ENCODE measurements around the gene MGAT2. TPM values are rescaled to one million over a fixed set of nuclear protein-coding genes. Genes with fewer than 3 reads are reported as not detected.

The MGAT2 gene
- total and polyA plus RNA-seq, 9 of the 15 experiments (the other 6 are each of a cell fraction or from before 2014, with no cell fraction given) = 0.03 to 33.3 (median 24.6) TPM; not detected in 1

DNA sequence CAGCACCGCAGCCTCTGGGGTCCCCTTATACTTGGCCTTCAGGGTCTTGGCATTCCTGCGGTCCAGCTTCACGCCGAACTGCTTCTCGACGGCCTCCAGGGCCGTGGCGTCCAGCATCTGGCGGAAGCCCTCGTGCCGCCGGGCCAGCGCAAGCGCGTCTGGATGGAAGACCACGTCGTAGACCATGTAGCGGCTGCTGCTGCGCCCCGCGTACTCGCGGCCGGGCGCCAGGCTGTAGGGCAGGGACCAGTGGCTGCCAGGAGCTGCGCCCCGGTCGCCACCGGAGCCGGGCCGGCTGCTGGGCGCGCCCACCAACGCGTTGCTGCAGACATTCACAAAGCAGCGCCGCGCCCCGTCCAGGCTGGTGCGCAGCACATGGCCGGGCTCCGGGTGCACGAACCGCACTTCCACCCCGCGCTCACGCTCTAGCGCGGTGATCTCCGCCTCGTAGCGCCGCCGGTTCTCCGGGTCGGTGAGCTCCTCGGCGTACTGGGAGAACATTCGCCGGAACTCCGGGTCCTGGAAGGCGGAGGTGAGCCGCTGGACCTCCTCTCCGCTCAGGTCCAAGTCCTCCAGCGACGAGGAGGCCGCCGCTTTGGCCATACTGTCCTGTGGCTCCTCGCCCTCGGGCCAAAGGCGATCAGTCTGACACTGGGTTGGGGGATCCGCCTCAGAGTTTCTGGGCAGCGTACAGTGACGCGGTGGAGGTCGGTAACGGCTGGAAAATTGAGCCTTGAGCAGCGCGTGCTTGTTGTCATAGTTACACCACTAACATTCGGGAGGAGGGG is 14.1 kb downstream of the MGAT2 start, which contains the start of gene DNAAF2 (continued):
- TF ChIP-seq FOSL1 (tag; conservative IDR thresholded peaks at IDR 0.05) (no peak), HOXB6 (CRISPR knock-in tag; IDR thresholded peaks at IDR 0.05; ENCODE audit: borderline replicate concordance) (no peak), MAFK (IDR thresholded peaks at IDR 0.05; ENCODE audit: low read length) (no peak), NR4A1 (CRISPR knock-in tag; IDR thresholded peaks at IDR 0.05) (0 out of 2 replicates have a peak, but pooled peaks have one; percentile 6), NR4A1 (tag; IDR thresholded peaks at IDR 0.05) (no peak), ZNF354B (CRISPR knock-in tag; IDR thresholded peaks at IDR 0.05) (no peak), ZNF589 (CRISPR knock-in tag; IDR thresholded peaks at IDR 0.05; ENCODE audit: low read depth) (no peak), PHF8 (IDR thresholded peaks at IDR 0.05; ENCODE audit: borderline replicate concordance, low read length) (peak; percentile 26; the same call in 1 of the 2 replicates), SREBF1 (IDR thresholded peaks at IDR 0.05; ENCODE audit: borderline replicate concordance, low read depth, low read length) (peak; percentile 27; the same call in 1 of the 2 replicates), STAT5B (CRISPR knock-in tag; IDR thresholded peaks at IDR 0.05) (no peak), SNRNP70 (optimal IDR thresholded peaks at IDR 0.05; ENCODE audit: low read depth, low read length) (no peak), RBM25 (IDR thresholded peaks at IDR 0.05; ENCODE audit: low read depth, low read length, severe bottlenecking) (no peak), NCOA4 (IDR thresholded peaks at IDR 0.05; ENCODE audit: partially characterized antibody) (no peak), EP400 (IDR thresholded peaks at IDR 0.05) (peak; percentile 41), KLF13 (tag; IDR thresholded peaks at IDR 0.05; ENCODE audit: borderline replicate concordance, low read depth) (no peak), NCOA6 (IDR thresholded peaks at IDR 0.05) (peak; percentile 93), SMARCE1 (IDR thresholded peaks at IDR 0.05) (no peak), ZKSCAN3 (CRISPR knock-in tag; IDR thresholded peaks at IDR 0.05) (no peak), POLR2A (conservative IDR thresholded peaks at IDR 0.05) (peak; percentile 56; the same call in 1 of the 2 replicates), SREBF2 (CRISPR knock-in tag; IDR thresholded peaks at IDR 0.05) (no peak), DPF2 (IDR thresholded peaks at IDR 0.05) (no peak), RBBP5 (IDR thresholded peaks at IDR 0.05; ENCODE audit: borderline replicate concordance, insufficient read depth, low read length, poor library complexity, severe bottlenecking) (peak; percentile 9), MBD2 (IDR thresholded peaks at IDR 0.05; ENCODE audit: borderline replicate concordance, low read depth) (0 out of 2 replicates have a peak, but pooled peaks have one; percentile 7), MXI1 (IDR thresholded peaks at IDR 0.05; ENCODE audit: low read depth, low read length) (0 out of 2 replicates have a peak, but pooled peaks have one; percentile 12)
- TF ChIP-seq, protein P1, sequence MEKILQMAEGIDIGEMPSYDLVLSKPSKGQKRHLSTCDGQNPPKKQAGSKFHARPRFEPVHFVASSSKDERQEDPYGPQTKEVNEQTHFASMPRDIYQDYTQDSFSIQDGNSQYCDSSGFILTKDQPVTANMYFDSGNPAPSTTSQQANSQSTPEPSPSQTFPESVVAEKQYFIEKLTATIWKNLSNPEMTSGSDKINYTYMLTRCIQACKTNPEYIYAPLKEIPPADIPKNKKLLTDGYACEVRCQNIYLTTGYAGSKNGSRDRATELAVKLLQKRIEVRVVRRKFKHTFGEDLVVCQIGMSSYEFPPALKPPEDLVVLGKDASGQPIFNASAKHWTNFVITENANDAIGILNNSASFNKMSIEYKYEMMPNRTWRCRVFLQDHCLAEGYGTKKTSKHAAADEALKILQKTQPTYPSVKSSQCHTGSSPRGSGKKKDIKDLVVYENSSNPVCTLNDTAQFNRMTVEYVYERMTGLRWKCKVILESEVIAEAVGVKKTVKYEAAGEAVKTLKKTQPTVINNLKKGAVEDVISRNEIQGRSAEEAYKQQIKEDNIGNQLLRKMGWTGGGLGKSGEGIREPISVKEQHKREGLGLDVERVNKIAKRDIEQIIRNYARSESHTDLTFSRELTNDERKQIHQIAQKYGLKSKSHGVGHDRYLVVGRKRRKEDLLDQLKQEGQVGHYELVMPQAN (IDR thresholded peaks at IDR 0.05; ENCODE audit: borderline replicate concordance) = peak; percentile 86; the same call in 1 of the 2 replicates
- TF ChIP-seq, protein P2, sequence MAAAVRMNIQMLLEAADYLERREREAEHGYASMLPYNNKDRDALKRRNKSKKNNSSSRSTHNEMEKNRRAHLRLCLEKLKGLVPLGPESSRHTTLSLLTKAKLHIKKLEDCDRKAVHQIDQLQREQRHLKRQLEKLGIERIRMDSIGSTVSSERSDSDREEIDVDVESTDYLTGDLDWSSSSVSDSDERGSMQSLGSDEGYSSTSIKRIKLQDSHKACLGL (CRISPR knock-in tag; IDR thresholded peaks at IDR 0.05; ENCODE audit: borderline replicate concordance, poor library complexity, severe bottlenecking) = no peak
- TF ChIP-seq, protein P3, sequence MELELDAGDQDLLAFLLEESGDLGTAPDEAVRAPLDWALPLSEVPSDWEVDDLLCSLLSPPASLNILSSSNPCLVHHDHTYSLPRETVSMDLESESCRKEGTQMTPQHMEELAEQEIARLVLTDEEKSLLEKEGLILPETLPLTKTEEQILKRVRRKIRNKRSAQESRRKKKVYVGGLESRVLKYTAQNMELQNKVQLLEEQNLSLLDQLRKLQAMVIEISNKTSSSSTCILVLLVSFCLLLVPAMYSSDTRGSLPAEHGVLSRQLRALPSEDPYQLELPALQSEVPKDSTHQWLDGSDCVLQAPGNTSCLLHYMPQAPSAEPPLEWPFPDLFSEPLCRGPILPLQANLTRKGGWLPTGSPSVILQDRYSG (tag; conservative IDR thresholded peaks at IDR 0.05; ENCODE audit: low read depth) = no peak

All from K562 (cell line).